CD4-positive, alpha-beta T cell (primary cell): ENCODE measurements around the gene UGT1A9. TPM values are rescaled to one million over a fixed set of nuclear protein-coding genes. Genes with fewer than 3 reads are reported as not detected.

Experiments
- ATAC-seq: fragments of 200-7000 bp; cut with Tn5 transposase; one replicate; pipeline ENCODE4 v1.10.0; 2022; ENCODE audit warnings: mild to moderate bottlenecking; ENCODE audit not compliant: poor library complexity
- CTCF ChIA-PET: fragments of 350-600 bp; sonication (Branson Sonifier 250); formaldehyde crosslinking; loops from one replicate; lab custom pipeline; 2021; ENCODE audit warnings: antibody characterized with exemption, inconsistent platforms; lab: Charles Lee
- POLR2A ChIA-PET: fragments of 350-600 bp; sonication (Branson Sonifier 250); formaldehyde crosslinking; loops from one replicate; lab custom pipeline; 2021; ENCODE audit warnings: antibody characterized with exemption, inconsistent platforms; lab: Charles Lee
- DNase-seq, 14 experiments: peaks; one replicate each; pipeline ENCODE4 v3.0.0-alpha.2; 2013 to 2020; ENCODE audit warnings: mixed read lengths in 2 of 14
- H3K27ac ChIP-seq, 2 donors: one replicate each; pipeline versions ENCODE4 v1.5.1 to v1.7.0; 2013; ENCODE audit warnings: low read length in 2 of 2, low read depth in 1 of 2, mild to moderate bottlenecking in 1 of 2
- H3K27me3 ChIP-seq, 2 experiments: 1 replicate in 1 of 2; 2 replicates in 1 of 2; pipeline versions ENCODE4 v1.6.1 to v1.7.0; 2013; ENCODE audit warnings: low read length in 2 of 2, control low read depth in 1 of 2, mild to moderate bottlenecking in 1 of 2, moderate library complexity in 1 of 2; ENCODE audit not compliant: insufficient read depth in 2 of 2, control insufficient read depth in 1 of 2
- H3K36me3 ChIP-seq: one replicate; pipeline ENCODE4 v1.6.1; 2013; ENCODE audit warnings: low read length, control low read depth; ENCODE audit not compliant: insufficient read depth
- H3K4me1 ChIP-seq: one replicate; pipeline ENCODE4 v1.6.1; 2013; ENCODE audit warnings: low read length, control low read depth; ENCODE audit not compliant: insufficient read depth
- H3K4me3 ChIP-seq: one replicate; pipeline ENCODE4 v1.5.1; 2013; ENCODE audit warnings: mild to moderate bottlenecking, low read length, moderate library complexity
- H3K9me3 ChIP-seq, 2 experiments: 1 replicate in 1 of 2; 2 replicates in 1 of 2; pipeline versions ENCODE4 v1.6.1 to v1.7.0; 2013; ENCODE audit warnings: low read length in 2 of 2, mild to moderate bottlenecking in 2 of 2, control low read depth in 1 of 2, moderate library complexity in 1 of 2; ENCODE audit not compliant: control insufficient read depth in 1 of 2, insufficient read depth in 1 of 2
- H3K27ac Mint-ChIP-seq: one replicate; pipeline ENCODE4 v1.8.0; 2020; ENCODE audit warnings: mixed read lengths
- H3K27me3 Mint-ChIP-seq: one replicate; pipeline ENCODE4 v1.8.0; 2021; ENCODE audit warnings: mixed read lengths
- H3K36me3 Mint-ChIP-seq: one replicate; pipeline ENCODE4 v1.8.0; 2021; ENCODE audit warnings: low read depth, mixed read lengths
- H3K4me1 Mint-ChIP-seq: one replicate; pipeline ENCODE4 v1.8.0; 2021; ENCODE audit warnings: low read depth, mixed read lengths
- H3K4me3 Mint-ChIP-seq: one replicate; pipeline ENCODE4 v1.8.0; 2020; ENCODE audit warnings: mild to moderate bottlenecking, mixed read lengths
- H3K9me3 Mint-ChIP-seq: one replicate; pipeline ENCODE4 v1.8.0; 2020; ENCODE audit warnings: mixed read lengths
- CTCF ChIP-seq: fragments of 200-600 bp; IDR thresholded peaks from one replicate; pipeline ENCODE4 v1.8.0; 2022; ENCODE audit warnings: antibody characterized with exemption, mild to moderate bottlenecking
- intact Hi-C, 2 experiments: fragments of 100-400 bp; cut with DNase I in 1 of 2; cut with micrococcal nuclease in 1 of 2; formaldehyde crosslinking; loops; one replicate each; pipeline versions ENCODE4 v1.15.1 to v1.9.0; 2023 to 2025; cut with DNase I, micrococcal nuclease
- total RNA-seq, 174 experiments: library from RNA in 2 of 174; stranded (reverse) in 2 of 174; gene quantifications; one replicate each; pipeline ENCODE4 v1.2.3 and lab custom pipeline; 2021 to 2026

UGT1A9 gene
- total RNA-seq, 2 experiments from 2014 or later: not detected

GRCh38 chr2:233768076-233768475, 96.4 kb downstream of the UGT1A9 start:
- ATAC-seq (no peak), DNase-seq (no peak)
- Mint-ChIP-seq H3K27ac (no peak overlapping the region), H3K9me3 (no peaks in the 10 kb centered on the region), H3K36me3 (no peaks in the 10 kb centered on the region), H3K4me3 (no peak overlapping the region), H3K4me1 (no peaks in the 10 kb centered on the region), H3K27me3 (peaks cover 51% of the 10 kb centered on the region)
- no peak for TF ChIP-seq CTCF
- peaks cover 3 to 6% of the 10 kb centered on the region in 2 experiments for H3K27me3 ChIP-seq
- no peaks in the 10 kb centered on the region for H3K36me3 ChIP-seq
- ChIA-PET CTCF (no interaction called here), POLR2A (no interaction called here)
- H3K4me3 ChIP-seq: no peak overlapping the region
- no peak overlapping the region for H3K27ac ChIP-seq
- intact Hi-C loops: no loop called here
- H3K9me3 ChIP-seq: peaks cover 0 to 5% of the 10 kb centered on the region in 2 experiments
- H3K4me1 ChIP-seq: no peaks in the 10 kb centered on the region

GRCh38 chr2:233769260-233769659, 97.6 kb downstream of the UGT1A9 start:
- H3K4me1 ChIP-seq: no peaks in the 10 kb centered on the region
- CTCF ChIA-PET: interaction anchor here (0.5 kb wide), 1 partner anchor 191 kb away, joined by 3 read pairs; no protein-coding TSS in a partner anchor
- Mint-ChIP-seq H3K27ac (no peak overlapping the region), H3K4me1 (no peaks in the 10 kb centered on the region), H3K9me3 (no peaks in the 10 kb centered on the region), H3K36me3 (no peaks in the 10 kb centered on the region), H3K27me3 (peaks cover 42% of the 10 kb centered on the region), H3K4me3 (no peak overlapping the region)
- H3K27me3 ChIP-seq: peaks cover 3 to 6% of the 10 kb centered on the region in 2 experiments
- intact Hi-C loops: no loop called here
- no peaks in the 10 kb centered on the region for H3K36me3 ChIP-seq
- no peak overlapping the region for H3K4me3 ChIP-seq
- POLR2A ChIA-PET: no interaction called here
- peaks cover 0 to 5% of the 10 kb centered on the region in 2 experiments for H3K9me3 ChIP-seq
- TF ChIP-seq CTCF: no peak
- DNase-seq: no peak
- no peak for ATAC-seq
- H3K27ac ChIP-seq: no peak overlapping the region

GRCh38 chr2:233772153-233772552, 100.5 kb downstream of the UGT1A9 start:
- Histone ChIP-seq H3K4me3 (no peak overlapping the region), H3K4me1 (no peaks in the 10 kb centered on the region), H3K27ac (no peak overlapping the region), H3K9me3 (peaks cover 0 to 15% of the 10 kb centered on the region in 2 experiments), H3K27me3 (peaks cover 3 to 6% of the 10 kb centered on the region in 2 experiments), H3K36me3 (no peaks in the 10 kb centered on the region)
- ChIA-PET CTCF (no interaction called here), POLR2A (no interaction called here)
- H3K36me3 Mint-ChIP-seq: no peaks in the 10 kb centered on the region
- peaks cover 7% of the 10 kb centered on the region for H3K9me3 Mint-ChIP-seq
- H3K4me3 Mint-ChIP-seq: no peak overlapping the region
- ATAC-seq (no peak), DNase-seq (no peak)
- H3K27ac Mint-ChIP-seq: no peak overlapping the region
- no peaks in the 10 kb centered on the region for H3K4me1 Mint-ChIP-seq
- no peak for TF ChIP-seq CTCF
- intact Hi-C loops: no loop called here
- peaks cover 35% of the 10 kb centered on the region for H3K27me3 Mint-ChIP-seq
